ENCODE results near the gene KCNH3. TPM values are rescaled to one million over a fixed set of nuclear protein-coding genes. Genes with fewer than 3 reads are reported as not detected.

Gene KCNH3
- polyA plus RNA-seq, 1 donor from 2014 or later = 0.15 TPM

- H3K4me3 Mint-ChIP-seq = no peak overlapping the region
- no peaks in the 10 kb centered on the region for H3K9me3 Mint-ChIP-seq
- H3K27ac Mint-ChIP-seq = peak overlapping the region in 2 of 3 donors; percentile 7 to 85
- peaks cover under 1% of the 10 kb centered on the region for H3K27me3 Mint-ChIP-seq
- peaks cover 5% of the 10 kb centered on the region for H3K36me3 Mint-ChIP-seq
- H3K4me1 Mint-ChIP-seq = peaks cover 0 to 5% (median 2%) of the 10 kb centered on the region in 3 donors
Observed at GRCh38 chr12:49556391-49557186, 17.8 kb downstream of the KCNH3 start.

GRCh38 chr12:49557187-49557916, 18.5 kb downstream of the KCNH3 start:
- H3K27ac Mint-ChIP-seq = peak overlapping the region in 1 of 3 donors; percentile 7
- no peaks in the 10 kb centered on the region for H3K27me3 Mint-ChIP-seq
- H3K9me3 Mint-ChIP-seq = no peaks in the 10 kb centered on the region
- no peak overlapping the region for H3K4me3 Mint-ChIP-seq
- H3K36me3 Mint-ChIP-seq = peaks cover 5% of the 10 kb centered on the region
- peaks cover 0 to 5% (median 2%) of the 10 kb centered on the region in 3 donors for H3K4me1 Mint-ChIP-seq

GRCh38 chr12:49557917-49558215, 19.0 kb downstream of the KCNH3 start:
- peaks cover 0 to 5% (median 2%) of the 10 kb centered on the region in 3 donors for H3K4me1 Mint-ChIP-seq
- H3K9me3 Mint-ChIP-seq = no peaks in the 10 kb centered on the region
- peaks cover 5% of the 10 kb centered on the region for H3K36me3 Mint-ChIP-seq
- no peak overlapping the region for H3K4me3 Mint-ChIP-seq
- no peaks in the 10 kb centered on the region for H3K27me3 Mint-ChIP-seq
- no peak overlapping the region for H3K27ac Mint-ChIP-seq

- peaks cover 5% of the 10 kb centered on the region for H3K36me3 Mint-ChIP-seq
- no peaks in the 10 kb centered on the region for H3K27me3 Mint-ChIP-seq
- H3K4me3 Mint-ChIP-seq = no peak overlapping the region
- no peak overlapping the region for H3K27ac Mint-ChIP-seq
- peaks cover 0 to 2% (median 2%) of the 10 kb centered on the region in 3 donors for H3K4me1 Mint-ChIP-seq
- no peaks in the 10 kb centered on the region for H3K9me3 Mint-ChIP-seq
Observed at GRCh38 chr12:49558526-49558925, 19.7 kb downstream of the KCNH3 start.

GRCh38 chr12:49559011-49559675, 20.3 kb downstream of the KCNH3 start:
- no peak overlapping the region for H3K4me3 Mint-ChIP-seq
- H3K9me3 Mint-ChIP-seq = no peaks in the 10 kb centered on the region
- no peaks in the 10 kb centered on the region for H3K4me1 Mint-ChIP-seq
- no peak overlapping the region for H3K27ac Mint-ChIP-seq
- peaks cover 5% of the 10 kb centered on the region for H3K36me3 Mint-ChIP-seq
- no peaks in the 10 kb centered on the region for H3K27me3 Mint-ChIP-seq

GRCh38 chr12:49560695-49561094, 21.9 kb downstream of the KCNH3 start:
- Mint-ChIP-seq H3K4me1 (no peaks in the 10 kb centered on the region), H3K36me3 (peaks cover 5% of the 10 kb centered on the region), H3K4me3 (no peak overlapping the region), H3K9me3 (no peaks in the 10 kb centered on the region), H3K27ac (no peak overlapping the region), H3K27me3 (no peaks in the 10 kb centered on the region)

- Mint-ChIP-seq H3K9me3 (no peaks in the 10 kb centered on the region), H3K27me3 (no peaks in the 10 kb centered on the region), H3K4me1 (peaks cover 3 to 6% (median 6%) of the 10 kb centered on the region in 3 donors), H3K4me3 (peak overlapping the region in 1 of 4 donors; percentile 51), H3K36me3 (peaks cover 5% of the 10 kb centered on the region), H3K27ac (peak overlapping the region in 1 of 3 donors; percentile 56)
Observed at GRCh38 chr12:49562233-49562632, 23.4 kb downstream of the KCNH3 start.

- Mint-ChIP-seq H3K36me3 (peaks cover 5% of the 10 kb centered on the region), H3K27ac (no peak overlapping the region), H3K27me3 (no peaks in the 10 kb centered on the region), H3K4me1 (peaks cover 7 to 9% (median 9%) of the 10 kb centered on the region in 3 donors), H3K4me3 (peak overlapping the region in 1 of 4 donors; percentile 51), H3K9me3 (no peaks in the 10 kb centered on the region)
Observed at GRCh38 chr12:49562831-49563230, 24.0 kb downstream of the KCNH3 start.

GRCh38 chr12:49563951-49564685, 25.3 kb downstream of the KCNH3 start:
- Mint-ChIP-seq H3K27me3 (no peaks in the 10 kb centered on the region), H3K4me3 (peak overlapping the region in 1 of 4 donors; percentile 71), H3K4me1 (peaks cover 17 to 19% (median 19%) of the 10 kb centered on the region in 3 donors), H3K9me3 (no peaks in the 10 kb centered on the region), H3K27ac (peak overlapping the region in 1 of 3 donors; percentile 46), H3K36me3 (peaks cover 2% of the 10 kb centered on the region)

GRCh38 chr12:49564686-49565405, 26.0 kb downstream of the KCNH3 start:
- Mint-ChIP-seq H3K36me3 (no peaks in the 10 kb centered on the region), H3K27ac (no peak overlapping the region), H3K27me3 (no peaks in the 10 kb centered on the region), H3K4me1 (peaks cover 17 to 19% (median 19%) of the 10 kb centered on the region in 3 donors), H3K4me3 (peak overlapping the region in 1 of 4 donors; percentile 17), H3K9me3 (no peaks in the 10 kb centered on the region)

GRCh38 chr12:49565406-49566265, 26.8 kb downstream of the KCNH3 start:
- Mint-ChIP-seq H3K36me3 (no peaks in the 10 kb centered on the region), H3K27me3 (no peaks in the 10 kb centered on the region), H3K27ac (peak overlapping the region in 1 of 3 donors; percentile 25), H3K4me3 (peak overlapping the region in 1 of 4 donors; percentile 40), H3K4me1 (peaks cover 18 to 22% (median 20%) of the 10 kb centered on the region in 3 donors), H3K9me3 (no peaks in the 10 kb centered on the region)

GRCh38 chr12:49566361-49566760, 27.5 kb downstream of the KCNH3 start:
- Mint-ChIP-seq H3K36me3 (no peaks in the 10 kb centered on the region), H3K4me3 (peak overlapping the region in 3 of 4 donors; percentile 5 to 99 (median 40)), H3K4me1 (peaks cover 19 to 27% (median 27%) of the 10 kb centered on the region in 3 donors), H3K9me3 (no peaks in the 10 kb centered on the region), H3K27me3 (no peaks in the 10 kb centered on the region), H3K27ac (no peak overlapping the region)

GRCh38 chr12:49567302-49567610, 28.4 kb downstream of the KCNH3 start:
- H3K4me1 Mint-ChIP-seq = peaks cover 21 to 31% (median 27%) of the 10 kb centered on the region in 3 donors
- H3K36me3 Mint-ChIP-seq = peaks cover 2% of the 10 kb centered on the region
- peak overlapping the region; percentile 98 to 99 (median 98) for H3K4me3 Mint-ChIP-seq
- H3K27ac Mint-ChIP-seq = peak overlapping the region; percentile 93 to 100 (median 100)
- H3K27me3 Mint-ChIP-seq = no peaks in the 10 kb centered on the region
- no peaks in the 10 kb centered on the region for H3K9me3 Mint-ChIP-seq

Data from IgD-negative memory B cell (primary cell).